ENCODE data around the gene RAB40B. TPM values are rescaled to one million over a fixed set of nuclear protein-coding genes. Genes with fewer than 3 reads are reported as not detected.
A peak's percentile ranks its signal among the peaks of the same experiment; 100 is the strongest.

Gene RAB40B, protein sequence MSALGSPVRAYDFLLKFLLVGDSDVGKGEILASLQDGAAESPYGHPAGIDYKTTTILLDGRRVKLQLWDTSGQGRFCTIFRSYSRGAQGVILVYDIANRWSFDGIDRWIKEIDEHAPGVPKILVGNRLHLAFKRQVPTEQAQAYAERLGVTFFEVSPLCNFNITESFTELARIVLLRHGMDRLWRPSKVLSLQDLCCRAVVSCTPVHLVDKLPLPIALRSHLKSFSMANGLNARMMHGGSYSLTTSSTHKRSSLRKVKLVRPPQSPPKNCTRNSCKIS
- 9.4 and 11.4 TPM in 2 replicates for total RNA-seq

DNA sequence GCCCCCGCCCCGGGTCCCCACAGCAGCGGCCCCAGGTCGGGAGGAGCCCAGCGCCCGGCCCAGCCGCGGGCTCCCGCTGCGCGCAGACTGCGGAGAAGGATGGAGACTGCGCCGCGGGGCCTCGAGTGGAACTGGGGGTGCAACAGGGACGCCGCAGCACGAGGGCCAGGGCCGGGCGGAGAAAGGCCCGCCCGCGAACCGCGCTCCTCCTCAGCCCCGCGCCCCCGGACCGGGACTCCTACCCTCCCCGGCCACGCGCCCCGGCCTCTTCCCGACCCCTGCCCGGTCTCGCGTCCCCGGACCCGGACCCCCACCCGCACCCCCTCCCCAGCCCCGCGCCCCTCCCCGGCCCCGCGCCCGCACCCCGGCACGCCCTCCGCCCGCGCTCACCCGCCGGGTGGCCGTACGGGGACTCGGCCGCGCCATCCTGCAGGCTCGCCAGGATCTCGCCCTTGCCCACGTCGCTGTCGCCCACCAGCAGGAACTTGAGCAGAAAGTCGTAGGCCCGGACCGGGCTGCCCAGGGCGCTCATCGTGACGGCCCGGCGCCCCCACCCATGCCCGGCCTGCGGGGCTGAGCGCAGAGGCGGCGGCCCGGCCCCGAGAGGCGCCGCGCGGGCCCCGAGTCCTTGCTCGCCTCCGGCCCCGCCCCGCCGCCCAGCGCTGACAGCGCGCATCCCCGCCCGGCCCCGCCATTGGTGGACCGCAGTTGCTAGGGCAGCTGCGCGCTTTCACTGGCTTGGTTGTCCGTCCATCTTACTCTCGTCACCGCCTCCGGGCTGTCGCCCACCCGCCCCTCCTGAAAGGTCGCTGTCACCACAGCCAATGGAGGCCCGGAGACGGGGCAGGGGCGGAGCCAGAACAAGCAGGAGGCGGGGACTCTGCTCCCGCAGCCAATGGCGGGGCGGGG lies at the start of gene RAB40B:
TSS of gene RAB40B (minus strand) at position 634 of the 909 bp plus-strand sequence. CDS start at position 532, 102 bp downstream.

GRCh38 chr17:82734987-82735866 lies 36.7 kb upstream of the RAB40B start, which contains the start of gene FN3K:
Gene FN3K (plus strand): TSS chr17:82735615. CDS start chr17:82735637, 22 bp downstream.

GRCh38 chr17:82716203-82717010 lies 17.9 kb upstream of the RAB40B start, which contains the start of gene FN3KRP:
Gene FN3KRP (plus strand): TSS chr17:82716706. CDS start chr17:82716756, 50 bp downstream.

DNA sequence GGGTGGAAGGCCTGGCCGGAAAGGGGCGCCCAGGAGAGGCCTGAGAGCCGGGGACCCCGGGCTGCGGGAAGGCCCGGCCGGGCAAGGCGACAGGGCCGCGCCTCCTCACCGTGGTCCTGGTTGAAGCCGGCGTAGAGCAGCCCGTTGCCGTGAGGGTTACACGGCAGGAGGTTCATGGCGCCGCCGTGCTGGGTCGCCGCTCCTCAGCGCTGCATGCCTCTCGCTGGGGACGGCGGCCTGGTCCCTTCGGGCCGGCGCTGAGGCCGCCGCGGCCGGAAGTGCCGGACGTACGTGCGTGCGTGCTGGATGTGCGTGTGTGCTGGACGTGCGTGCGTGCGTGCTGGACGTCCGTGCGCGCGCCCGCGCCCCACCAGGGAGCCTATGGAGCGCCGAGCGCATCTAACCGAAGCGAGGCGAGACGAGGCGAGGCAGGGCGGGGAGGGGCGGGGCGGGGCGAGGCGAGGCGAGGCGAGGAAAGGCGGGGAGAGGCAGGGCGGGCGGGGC lies 50.3 kb downstream of the RAB40B start, which contains the start of gene WDR45B:
TSS of gene WDR45B (minus strand) at position 280 of the 504 bp plus-strand sequence. CDS start at position 176, 104 bp downstream.

Small RNA genes within 50 kb of the gene (small RNA-seq; reads per million reads assigned to genes)
- 0.27 reads per million, percentile 5 among the genes with 10 or more reads in this experiment for gene MIR4525

Other genes with a start within 250 kb of the RAB40B start
- 57.3 and 58.3 TPM in 2 replicates for gene CYBC1, start 247.9 kb downstream of the RAB40B start, total RNA-seq
- gene NARF, start 240.0 kb downstream of the RAB40B start, total RNA-seq, result 20.1 and 32.0 TPM in 2 replicates
- gene FOXK2, start 179.0 kb downstream of the RAB40B start, total RNA-seq, result 43.0 and 55.3 TPM in 2 replicates
- gene WDR45B, start 50.3 kb downstream of the RAB40B start, total RNA-seq, result 38.2 and 40.9 TPM in 2 replicates
- gene FN3KRP, start 18.0 kb upstream of the RAB40B start, total RNA-seq, result 11.3 and 14.3 TPM in 2 replicates
- 1.8 and 2.2 TPM in 2 replicates for gene FN3K, start 36.9 kb upstream of the RAB40B start, total RNA-seq
- gene TBCD, start 53.4 kb upstream of the RAB40B start, total RNA-seq, result 46.9 and 47.0 TPM in 2 replicates
- under 0.01 TPM in 1 of 2 replicates, not detected in the other for gene ZNF750, start 141.3 kb upstream of the RAB40B start, total RNA-seq